ENCODE data around the gene ATP8B4. TPM values are rescaled to one million over a fixed set of nuclear protein-coding genes. Genes with fewer than 3 reads are reported as not detected.

ATP8B4 gene
- total and polyA plus RNA-seq, 3 donors from 2014 or later, result 2.4 to 6.1 (median 2.5) TPM

- no peaks in the 10 kb centered on the region for H3K9me3 ChIP-seq
- peaks cover 12% of the 10 kb centered on the region for H3K4me1 ChIP-seq
- no peak overlapping the region for H3K4me3 ChIP-seq
- intact Hi-C loops (cut with DNase I; ENCODE audit: low total_unique reads), result no loop called here
- no peak for TF ChIP-seq CTCF (IDR thresholded peaks at IDR 0.05)
- no peak for TF ChIP-seq POLR2A (IDR thresholded peaks at IDR 0.05)
- DNase-seq, result no peak
- no peaks in the 10 kb centered on the region for H3K36me3 ChIP-seq (ENCODE audit: low read depth, missing control alignments)
- H3K27ac ChIP-seq, result no peak overlapping the region
- no peaks in the 10 kb centered on the region for H3K27me3 ChIP-seq
Measured at GRCh38 chr15:49904296-49904695, 214.7 kb downstream of the ATP8B4 start.

- TF ChIP-seq POLR2A (IDR thresholded peaks at IDR 0.05) (no peak), CTCF (IDR thresholded peaks at IDR 0.05) (peak in 1 of 3 experiments; percentile 4)
- 60% methylated on average over 7 of the region's 7 CpGs for WGBS, 2 donors
- peaks cover 12% of the 10 kb centered on the region for H3K4me1 ChIP-seq
- H3K9me3 ChIP-seq, result no peaks in the 10 kb centered on the region
- no peaks in the 10 kb centered on the region for H3K27me3 ChIP-seq
- no peaks in the 10 kb centered on the region for H3K36me3 ChIP-seq (ENCODE audit: low read depth, missing control alignments)
- H3K4me3 ChIP-seq, result no peak overlapping the region
- H3K27ac ChIP-seq, result peak overlapping the region; percentile 28 to 74
- intact Hi-C loops (cut with DNase I; ENCODE audit: low total_unique reads), result no loop called here
- DNase-seq, result no peak
Measured at GRCh38 chr15:49902685-49903501, 216.1 kb downstream of the ATP8B4 start.

GRCh38 chr15:49901996-49902684, 216.9 kb downstream of the ATP8B4 start:
- peaks cover 12% of the 10 kb centered on the region for H3K4me1 ChIP-seq
- H3K9me3 ChIP-seq, result no peaks in the 10 kb centered on the region
- no peaks in the 10 kb centered on the region for H3K27me3 ChIP-seq
- H3K36me3 ChIP-seq (ENCODE audit: low read depth, missing control alignments), result no peaks in the 10 kb centered on the region
- H3K27ac ChIP-seq, result peak overlapping the region; percentile 28 to 74
- no peak overlapping the region for H3K4me3 ChIP-seq
- 40 to 60% methylated on average over 2 of the region's 2 CpGs for WGBS, 2 donors
- DNase-seq, result no peak
- TF ChIP-seq CTCF (IDR thresholded peaks at IDR 0.05), result peak in 2 of 3 experiments; percentile 6 to 11
- no peak for TF ChIP-seq POLR2A (IDR thresholded peaks at IDR 0.05)
- intact Hi-C loops (cut with DNase I; ENCODE audit: low total_unique reads), result no loop called here

- H3K9me3 ChIP-seq, result no peaks in the 10 kb centered on the region
- H3K27ac ChIP-seq, result peak overlapping the region in 1 of 2 donors; percentile 74
- TF ChIP-seq CTCF (IDR thresholded peaks at IDR 0.05), result no peak
- TF ChIP-seq POLR2A (IDR thresholded peaks at IDR 0.05), result no peak
- H3K36me3 ChIP-seq (ENCODE audit: low read depth, missing control alignments), result no peaks in the 10 kb centered on the region
- 88 to 91% methylated on average over 1 of the region's 1 CpG for WGBS, 2 donors
- intact Hi-C loops (cut with DNase I; ENCODE audit: low total_unique reads), result no loop called here
- no peak overlapping the region for H3K4me3 ChIP-seq
- no peaks in the 10 kb centered on the region for H3K27me3 ChIP-seq
- peaks cover 12% of the 10 kb centered on the region for H3K4me1 ChIP-seq
- no peak for DNase-seq
Measured at GRCh38 chr15:49901321-49901720, 217.7 kb downstream of the ATP8B4 start.

All from testis (tissue), 3 donors.